ENCODE data around the gene MTHFD1L. TPM values are rescaled to one million over a fixed set of nuclear protein-coding genes. Genes with fewer than 3 reads are reported as not detected.
A peak's percentile ranks its signal among the peaks of the same experiment; 100 is the strongest.
"Not testable (repeated sequence)": the region's sequence is repeated elsewhere in the genome, so short reads cannot be mapped to it uniquely, and the experiment has no call there.

The MTHFD1L gene
- total and polyA plus RNA-seq, 4 donors, result 7.6 to 34.9 (median 11.0) TPM

DNA sequence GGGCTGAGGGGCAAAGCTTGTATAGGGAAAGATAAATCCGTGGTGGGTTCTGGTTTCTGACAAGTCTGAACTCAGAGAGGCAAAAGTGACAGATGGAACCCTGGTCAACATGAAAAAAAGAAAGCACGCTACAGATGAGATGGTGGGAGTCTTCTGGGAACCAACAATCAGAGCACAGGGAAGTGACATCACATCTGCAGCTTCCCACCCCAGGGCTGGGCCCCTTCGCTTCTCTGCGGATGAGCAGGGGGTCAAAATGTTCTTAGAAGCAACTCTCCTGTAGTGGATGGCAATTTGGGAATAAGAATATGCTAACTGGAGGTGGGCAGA is 245.0 kb downstream of the MTHFD1L start:
- H3K4me3 ChIP-seq, result no peak overlapping the region
- H3K27ac ChIP-seq (ENCODE audit: low read depth in 1 of 2, low read length in 1 of 2), result no peak overlapping the region
- ATAC-seq (ENCODE audit: insufficient read depth, low FRiP score) (no peak), DNase-seq (peak in 1 of 3 donors; percentile 37)
- no peak for TF ChIP-seq CTCF (IDR thresholded peaks at IDR 0.05; ENCODE audit: control extremely low read depth, extremely low read depth)
- 80 to 84% methylated on average over 4 of the region's 4 CpGs for WGBS, 2 donors
- H3K9ac ChIP-seq (ENCODE audit: insufficient read depth in 1 of 2, low read length in 2 of 2), result no peak overlapping the region
- no peaks in the 10 kb centered on the region for H3K9me3 ChIP-seq (ENCODE audit: control insufficient read depth in 4 of 4, insufficient read depth in 3 of 4, low read length in 3 of 4)
- no peaks in the 10 kb centered on the region for H3K36me3 ChIP-seq (ENCODE audit: control insufficient read depth in 4 of 4, insufficient read depth in 4 of 4, low read length in 4 of 4)
- no peaks in the 10 kb centered on the region for H3K27me3 ChIP-seq (ENCODE audit: control insufficient read depth in 3 of 3, insufficient read depth in 3 of 3, low read length in 2 of 3)
- peaks cover 0 to 22% (median 0%) of the 10 kb centered on the region in 5 donors for H3K4me1 ChIP-seq (ENCODE audit: control insufficient read depth in 5 of 5, insufficient read depth in 5 of 5, low read length in 5 of 5)

- Histone ChIP-seq H3K9ac (ENCODE audit: insufficient read depth in 1 of 2, low read length in 2 of 2) (no peak overlapping the region), H3K4me3 (no peak overlapping the region), H3K27me3 (ENCODE audit: control insufficient read depth in 3 of 3, insufficient read depth in 3 of 3, low read length in 2 of 3) (no peaks in the 10 kb centered on the region), H3K36me3 (ENCODE audit: control insufficient read depth in 4 of 4, insufficient read depth in 4 of 4, low read length in 4 of 4) (no peaks in the 10 kb centered on the region), H3K4me1 (ENCODE audit: control insufficient read depth in 5 of 5, insufficient read depth in 5 of 5, low read length in 5 of 5) (peaks cover 0 to 22% (median 0%) of the 10 kb centered on the region in 5 donors), H3K27ac (ENCODE audit: low read depth in 1 of 2, low read length in 1 of 2) (no peak overlapping the region), H3K9me3 (ENCODE audit: control insufficient read depth in 4 of 4, insufficient read depth in 3 of 4, low read length in 3 of 4) (no peaks in the 10 kb centered on the region)
- ATAC-seq (ENCODE audit: insufficient read depth, low FRiP score) (no peak), DNase-seq (peak in 1 of 3 donors; percentile 12)
- 80 to 82% methylated on average over 5 of the region's 5 CpGs for WGBS, 2 donors
- no peak for TF ChIP-seq CTCF (IDR thresholded peaks at IDR 0.05; ENCODE audit: control extremely low read depth, extremely low read depth)
These were observed 246.2 kb downstream of the MTHFD1L start for GRCh38 chr6:151111670-151112069.

GRCh38 chr6:151112130-151112529 is 246.6 kb downstream of the MTHFD1L start:
- TF ChIP-seq CTCF (IDR thresholded peaks at IDR 0.05; ENCODE audit: control extremely low read depth, extremely low read depth), result no peak
- Histone ChIP-seq H3K9me3 (ENCODE audit: control insufficient read depth in 4 of 4, insufficient read depth in 3 of 4, low read length in 3 of 4) (no peaks in the 10 kb centered on the region), H3K9ac (ENCODE audit: insufficient read depth in 1 of 2, low read length in 2 of 2) (no peak overlapping the region), H3K4me1 (ENCODE audit: control insufficient read depth in 5 of 5, insufficient read depth in 5 of 5, low read length in 5 of 5) (peaks cover 0 to 22% (median 0%) of the 10 kb centered on the region in 5 donors), H3K4me3 (no peak overlapping the region), H3K27me3 (ENCODE audit: control insufficient read depth in 3 of 3, insufficient read depth in 3 of 3, low read length in 2 of 3) (no peaks in the 10 kb centered on the region), H3K27ac (ENCODE audit: low read depth in 1 of 2, low read length in 1 of 2) (no peak overlapping the region), H3K36me3 (ENCODE audit: control insufficient read depth in 4 of 4, insufficient read depth in 4 of 4, low read length in 4 of 4) (no peaks in the 10 kb centered on the region)
- WGBS, 2 donors, result 81 to 84% methylated on average over 4 of the region's 4 CpGs
- no peak for ATAC-seq (ENCODE audit: insufficient read depth, low FRiP score)
- peak; percentile 41 to 62 (median 48) for DNase-seq

- WGBS, 2 donors, result 74 to 78% methylated on average over 3 of the region's 3 CpGs
- H3K36me3 ChIP-seq (ENCODE audit: control insufficient read depth in 4 of 4, insufficient read depth in 4 of 4, low read length in 4 of 4), result not testable (repeated sequence)
These were observed 247.4 kb downstream of the MTHFD1L start for GRCh38 chr6:151112884-151113283.

More at GRCh38 chr6:151112884-151113283, 247.4 kb downstream of the MTHFD1L start:
- DNase-seq; H3K27ac ChIP-seq (ENCODE audit: low read depth in 1 of 2, low read length in 1 of 2); ATAC-seq (ENCODE audit: insufficient read depth, low FRiP score); H3K27me3 ChIP-seq (ENCODE audit: control insufficient read depth in 3 of 3, insufficient read depth in 3 of 3, low read length in 2 of 3); H3K9ac ChIP-seq (ENCODE audit: insufficient read depth in 1 of 2, low read length in 2 of 2); H3K9me3 ChIP-seq (ENCODE audit: control insufficient read depth in 4 of 4, insufficient read depth in 3 of 4, low read length in 3 of 4); H3K4me3 ChIP-seq: not testable (repeated sequence)
- peaks cover 0 to 20% (median 0%) of the 10 kb centered on the region in 5 donors for H3K4me1 ChIP-seq (ENCODE audit: control insufficient read depth in 5 of 5, insufficient read depth in 5 of 5, low read length in 5 of 5)
